Inferior parietal cortex (tissue), 1 donor: ENCODE data around the gene PPIL4.

Source experiments
- DNase-seq: peaks from one replicate; pipeline ENCODE4 v3.0.0-alpha.2; 2016; ENCODE audit errors: extremely low spot score

The PPIL4 gene

GRCh38 chr6:149545754-149546471 is at the start of gene PPIL4:
PPIL4 (minus strand) TSS chr6:149546043; CDS start chr6:149546005, 38 bp downstream.
- peak; percentile 96 for DNase-seq

- DNase-seq = no peak
Observed at GRCh38 chr6:149593408-149593807, 47.6 kb upstream of the PPIL4 start.

- DNase-seq = no peak
Observed at GRCh38 chr6:149592983-149593382, 47.1 kb upstream of the PPIL4 start.

- no peak for DNase-seq
Observed at GRCh38 chr6:149586149-149586548, 40.3 kb upstream of the PPIL4 start.

- no peak for DNase-seq
Observed at GRCh38 chr6:149581349-149581748, 35.5 kb upstream of the PPIL4 start.

GRCh38 chr6:149580880-149581279 is 35.0 kb upstream of the PPIL4 start:
- DNase-seq = no peak

GRCh38 chr6:149567945-149568585 is 22.2 kb upstream of the PPIL4 start:
- no peak for DNase-seq

GRCh38 chr6:149567194-149567586 is 21.3 kb upstream of the PPIL4 start:
- no peak for DNase-seq

GRCh38 chr6:149566410-149567193 is 20.8 kb upstream of the PPIL4 start:
- DNase-seq = peak; percentile 19

GRCh38 chr6:149565527-149566409 is 19.9 kb upstream of the PPIL4 start, which contains the start of gene GINM1:
GINM1 (plus strand) TSS chr6:149566375; CDS start chr6:149566415, 40 bp downstream.
- DNase-seq = peak; percentile 98

- DNase-seq = no peak
Observed at GRCh38 chr6:149563928-149564325, 18.1 kb upstream of the PPIL4 start.

GRCh38 chr6:149563203-149563927 is 17.5 kb upstream of the PPIL4 start:
- no peak for DNase-seq

- DNase-seq = no peak
Observed at GRCh38 chr6:149560736-149561135, 14.9 kb upstream of the PPIL4 start.

- no peak for DNase-seq
Observed at GRCh38 chr6:149559389-149559788, 13.5 kb upstream of the PPIL4 start.

GRCh38 chr6:149558029-149558428 is 12.2 kb upstream of the PPIL4 start:
- DNase-seq = no peak

- DNase-seq = no peak
Observed at GRCh38 chr6:149551920-149552319, 6.1 kb upstream of the PPIL4 start.

GRCh38 chr6:149545258-149545753 is 537 bp downstream of the PPIL4 start:
- peak; percentile 34 for DNase-seq

- no peak for DNase-seq
Observed at GRCh38 chr6:149544646-149545257, 1.1 kb downstream of the PPIL4 start.

GRCh38 chr6:149541139-149541538 is 4.7 kb downstream of the PPIL4 start:
- DNase-seq = no peak

- no peak for DNase-seq
Observed at GRCh38 chr6:149534742-149535141, 11.1 kb downstream of the PPIL4 start.
